Endothelial cell of umbilical vein (primary cell): ENCODE measurements around the gene ZBTB46. TPM values are rescaled to one million over a fixed set of nuclear protein-coding genes. Genes with fewer than 3 reads are reported as not detected.

ENCODE experiments used
- BruUV-seq: library from RNA; stranded (reverse); fragments of 400-500 nt; replicated peaks from 2 replicates; lab custom pipeline; 2021; lab: Mats Ljungman, UMichigan
- CTCF ChIA-PET: fragments of 300-600, 350-600 bp; sonication (Branson Sonifier 250); formaldehyde crosslinking; loops from one replicate; lab custom pipeline; 2021; ENCODE audit warnings: antibody characterized with exemption, inconsistent platforms; lab: Charles Lee
- POLR2A ChIA-PET: fragments of 300-600, 350-600 bp; sonication (Branson Sonifier 250); formaldehyde crosslinking; loops from one replicate; lab custom pipeline; 2021; ENCODE audit warnings: antibody characterized with exemption, inconsistent platforms; lab: Charles Lee
- DNase-seq: peaks from one replicate; pipeline ENCODE4 v3.0.0-alpha.2; 2011; ENCODE audit warnings: low read depth, low spot score
- FAIRE-seq: peaks from 2 replicates; lab custom pipeline; 2011; peaks lifted over from hg19 to GRCh38; lab: Jason Lieb, UNC
- H2AFZ ChIP-seq: 2 replicates; pipeline ENCODE4 v1.6.0; 2012; ENCODE audit warnings: low read depth, low read length, control low read depth, inconsistent platforms
- H3K27ac ChIP-seq: 2 replicates; pipeline ENCODE4 v1.5.1; 2011; ENCODE audit warnings: low read depth, mild to moderate bottlenecking, control low read depth, low read length, moderate library complexity; ENCODE audit not compliant: insufficient read depth
- H3K27me3 ChIP-seq, 2 experiments: 2 replicates each; pipeline versions ENCODE4 v1.6.0 to v1.6.1; 2011; ENCODE audit warnings: low read length in 2 of 2, mixed read lengths in 1 of 2; ENCODE audit not compliant: control insufficient read depth in 2 of 2, insufficient read depth in 2 of 2
- H3K36me3 ChIP-seq, 2 experiments: 2 replicates in 1 of 2; 3 replicates in 1 of 2; pipeline ENCODE4 v1.5.1; 2011; ENCODE audit warnings: low read length in 2 of 2, mild to moderate bottlenecking in 1 of 2, moderate library complexity in 1 of 2; ENCODE audit not compliant: control insufficient read depth in 2 of 2, insufficient read depth in 2 of 2; ENCODE audit errors: extremely low read depth in 1 of 2
- H3K4me1 ChIP-seq: 3 replicates; pipeline ENCODE4 v1.5.1; 2011; ENCODE audit warnings: mild to moderate bottlenecking, low read length; ENCODE audit not compliant: control insufficient read depth, insufficient read depth; ENCODE audit errors: extremely low read depth
- H3K4me2 ChIP-seq: 2 replicates; pipeline ENCODE4 v1.6.1; 2011; ENCODE audit warnings: low read length, control low read depth, mixed read lengths; ENCODE audit not compliant: insufficient read depth
- H3K4me3 ChIP-seq, 3 experiments: fragments of 200-600 bp in 1 of 3; sonication (generic), shearing (Covaris generic) in 1 of 3; replicated peaks in 1 of 3; 2 replicates each; pipeline ENCODE4 v1.5.1; 2011 to 2016; ENCODE audit warnings: control low read depth in 3 of 3, low read length in 3 of 3, mild to moderate bottlenecking in 2 of 3, inconsistent platforms in 1 of 3, low read depth in 1 of 3, moderate library complexity in 1 of 3; ENCODE audit not compliant: insufficient read depth in 1 of 3
- H3K79me2 ChIP-seq: 2 replicates; pipeline ENCODE4 v1.6.0; 2012; ENCODE audit warnings: low read length, inconsistent platforms; ENCODE audit not compliant: control insufficient read depth, insufficient read depth
- H3K9ac ChIP-seq: replicated peaks from 2 replicates; pipeline ENCODE3; 2011; ENCODE audit warnings: low read length, control low read depth; ENCODE audit not compliant: insufficient read depth; ENCODE audit errors: extremely low read depth
- H3K9me1 ChIP-seq: replicated peaks from 3 replicates; pipeline ENCODE4 v1.6.0; 2011; ENCODE audit warnings: mild to moderate bottlenecking, low read length; ENCODE audit not compliant: control insufficient read depth, insufficient read depth; ENCODE audit errors: extremely low read depth
- H3K9me3 ChIP-seq: replicated peaks from 2 replicates; pipeline ENCODE4 v1.5.1; 2012; ENCODE audit warnings: low read length, inconsistent platforms; ENCODE audit not compliant: control insufficient read depth, insufficient read depth
- H4K20me1 ChIP-seq: replicated peaks from 2 replicates; pipeline ENCODE3; 2011; ENCODE audit warnings: mild to moderate bottlenecking, low read length; ENCODE audit not compliant: control insufficient read depth, insufficient read depth; ENCODE audit errors: extremely low read depth
- CTCF ChIP-seq, 2 donors: IDR thresholded peaks; 1 replicate in 1 of 2; 2 replicates in 1 of 2; pipeline ENCODE4 v1.5.1; 2011; ENCODE audit warnings: low read length in 2 of 2, mild to moderate bottlenecking in 2 of 2, moderate library complexity in 2 of 2, control low read depth in 1 of 2, inconsistent platforms in 1 of 2, low read depth in 1 of 2; ENCODE audit not compliant: insufficient read depth in 1 of 2; ENCODE audit errors: extremely low read depth in 1 of 2
- EZH2 ChIP-seq: IDR thresholded peaks from 2 replicates; pipeline ENCODE4 v1.6.1; 2012; ENCODE audit warnings: borderline replicate concordance, low read depth, mild to moderate bottlenecking, moderate library complexity, low read length, inconsistent platforms; ENCODE audit not compliant: severe bottlenecking
- FOS ChIP-seq: IDR thresholded peaks from 2 replicates; pipeline ENCODE4 v1.6.1; 2011; ENCODE audit warnings: mild to moderate bottlenecking, low read length, moderate library complexity, borderline replicate concordance; ENCODE audit not compliant: insufficient read depth
- GATA2 ChIP-seq: IDR thresholded peaks from 2 replicates; pipeline ENCODE4 v1.7.0; 2011; ENCODE audit warnings: low read depth, mild to moderate bottlenecking, moderate library complexity, mixed read lengths, low read length; ENCODE audit not compliant: insufficient read length, insufficient read depth
- JUN ChIP-seq: IDR thresholded peaks from 2 replicates; pipeline ENCODE4 v1.6.1; 2011; ENCODE audit warnings: borderline replicate concordance, low read depth; ENCODE audit not compliant: insufficient read length, insufficient read depth
- MAX ChIP-seq: IDR thresholded peaks from 2 replicates; pipeline ENCODE4 v1.6.1; 2011; ENCODE audit not compliant: insufficient read depth, insufficient read length
- MYC ChIP-seq: IDR thresholded peaks from one replicate; pipeline ENCODE4 v1.6.1; 2011; ENCODE audit warnings: mild to moderate bottlenecking, low read depth, low read length
- POLR2A ChIP-seq: IDR thresholded peaks from 2 replicates; pipeline ENCODE4 v1.6.1; 2012; ENCODE audit warnings: low read depth, mild to moderate bottlenecking, control low read depth, low read length
- POLR2AphosphoS5 ChIP-seq: IDR thresholded peaks from 2 replicates; pipeline ENCODE4 v1.6.1; 2012; ENCODE audit warnings: low read depth, mild to moderate bottlenecking, control low read depth, low read length, moderate library complexity; ENCODE audit not compliant: insufficient read depth
- dilution Hi-C: fragments of 300-500 bp; cut with MboI; formaldehyde crosslinking; loops from one replicate; pipeline ENCODE4 v1.15.0; 2019; ENCODE audit warnings: low sequenced_read_pairs; ENCODE audit not compliant: extremely low pct_ligation_motif_present
- intact Hi-C: fragments of 100-400 bp; cut with micrococcal nuclease; formaldehyde crosslinking; loops from one replicate; pipeline ENCODE4 v1.10.0; 2022
- polyA plus RNA-seq, 4 experiments: library from polyadenylated mRNA; depleted of rRNA in 3 of 4; stranded (reverse) in 3 of 4; unstranded in 1 of 4; fragments of >200 nt; gene quantifications; 2 replicates each; pipeline versions ENCODE4 v1.2.1 to v1.2.3, GENCODE V29; 2011 to 2012; ENCODE audit warnings: missing spikeins in 1 of 4
- total RNA-seq: library from RNA; stranded (reverse); gene quantifications from 2 replicates; pipeline ENCODE4 v1.2.3, GENCODE V29; 2021

Gene ZBTB46
- total and polyA plus RNA-seq, 2 donors (not counting 3 experiments of a cell fraction or from before 2014, with no cell fraction given) = 1.3 to 7.1 TPM

DNA sequence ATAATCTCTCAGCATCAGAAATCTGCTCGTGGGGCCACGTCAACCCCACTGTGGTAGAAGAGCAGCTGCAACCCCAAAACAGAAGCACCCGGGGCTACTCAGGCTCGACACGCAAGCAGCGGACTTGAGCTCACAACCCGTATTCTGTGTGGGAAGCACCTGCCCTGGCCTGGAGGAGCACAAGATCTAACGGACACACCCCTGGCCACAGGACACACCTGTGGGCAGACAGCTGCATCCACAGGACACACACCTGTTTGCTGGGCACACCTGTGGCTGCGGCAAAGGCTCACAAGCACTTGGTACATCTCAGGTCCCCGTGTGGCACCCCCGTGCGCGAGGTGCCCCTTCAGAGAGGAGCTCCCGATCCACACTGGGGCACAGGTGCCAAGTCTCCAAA, 36.5 kb downstream of the ZBTB46 start:
- intact Hi-C loops (no loop called here), dilution Hi-C loops (no loop called here)
- Histone ChIP-seq H3K27me3 (no peaks in the 10 kb centered on the region), H3K4me3 (no peak overlapping the region), H3K36me3 (no peaks in the 10 kb centered on the region), H3K4me1 (no peaks in the 10 kb centered on the region), H2AFZ (no peak overlapping the region), H3K9me1 (no peaks in the 10 kb centered on the region), H3K27ac (no peak overlapping the region), H3K9ac (no peak overlapping the region), H3K79me2 (no peaks in the 10 kb centered on the region), H4K20me1 (no peaks in the 10 kb centered on the region), H3K9me3 (no peaks in the 10 kb centered on the region), H3K4me2 (no peak overlapping the region)
- ChIA-PET POLR2A (no interaction called here), CTCF (interaction anchor here (1.0 to 2.0 kb wide), 3 partner anchors 9 to 19 kb away, joined by 3 to 7 read pairs (median 6); no protein-coding TSS in a partner anchor)
- BruUV-seq = no TSS peak
- no peak for DNase-seq
- no peak for FAIRE-seq
- no peak for TF ChIP-seq CTCF (IDR thresholded peaks at IDR 0.05; ENCODE audit: extremely low read depth in 1 of 2, insufficient read depth in 1 of 2, low read depth in 1 of 2, low read length in 2 of 2)
- TF ChIP-seq MYC = no peak
- TF ChIP-seq FOS = no peak
- no peak for TF ChIP-seq JUN
- TF ChIP-seq POLR2A = no peak
- no peak for TF ChIP-seq MAX
- TF ChIP-seq EZH2 = no peak
- no peak for TF ChIP-seq GATA2
- no peak for TF ChIP-seq POLR2AphosphoS5
